Lower leg skin (tissue), 4 donors: ENCODE data around the gene KCTD21. TPM values are rescaled to one million over a fixed set of nuclear protein-coding genes. Genes with fewer than 3 reads are reported as not detected.

Source experiments
- DNase-seq, 2 donors: peaks; one replicate each; pipeline ENCODE4 v3.0.0-alpha.2; 2019; ENCODE audit warnings: low spot score in 2 of 2
- H3K4me3 ChIP-seq: fragments of 200-600 bp; sonication (generic); 2 replicates; pipeline ENCODE4 v1.5.1; 2017; ENCODE audit warnings: mild to moderate bottlenecking, low read depth; ENCODE audit not compliant: poor library complexity, severe bottlenecking
- CTCF ChIP-seq, 3 donors: fragments of 450-650 bp; IDR thresholded peaks; one replicate each; pipeline ENCODE4 v1.5.1; 2016; ENCODE audit warnings: antibody characterized with exemption in 3 of 3, mild to moderate bottlenecking in 3 of 3, moderate library complexity in 2 of 3
- POLR2A ChIP-seq, 2 donors: fragments of 450-650 bp; IDR thresholded peaks; one replicate each; pipeline ENCODE4 v1.6.1; 2016 to 2017; ENCODE audit warnings: antibody characterized with exemption in 2 of 2, mild to moderate bottlenecking in 1 of 2, moderate library complexity in 1 of 2
- WGBS, 2 donors: methylation state at CpG; one replicate each; pipeline ENCODE4 v1.1.5; 2018; 5-methylcytosine and 5-hydroxymethylcytosine counted together
- intact Hi-C: fragments of 100-400 bp; cut with DNase I; formaldehyde crosslinking; loops from one replicate; pipeline ENCODE4 v1.15.0; 2023; ENCODE audit warnings: low total_unique reads
- total RNA-seq, 4 donors: library from RNA; depleted of rRNA; stranded (reverse); fragments of >200 nt; gene quantifications; one replicate each; pipeline ENCODE4 v1.1.0, GENCODE V29; 2016

Gene KCTD21
- total RNA-seq, 4 donors from 2014 or later: 3.8 to 17.0 (median 7.1) TPM

GRCh38 chr11:78164471-78164870, 24.0 kb downstream of the KCTD21 start:
- intact Hi-C loops: no loop called here
- TF ChIP-seq CTCF (IDR thresholded peaks at IDR 0.05): no peak
- TF ChIP-seq POLR2A (IDR thresholded peaks at IDR 0.05): no peak
- no peak for DNase-seq
- no peak overlapping the region for H3K4me3 ChIP-seq
- 87 to 98% methylated on average over 2 of the region's 2 CpGs for WGBS, 2 donors

- H3K4me3 ChIP-seq: no peak overlapping the region
- TF ChIP-seq POLR2A (IDR thresholded peaks at IDR 0.05) (no peak), CTCF (IDR thresholded peaks at IDR 0.05) (no peak)
- WGBS, 2 donors: 68 to 76% methylated on average over 2 of the region's 2 CpGs
- DNase-seq: no peak
- intact Hi-C loops: no loop called here
These were observed 24.6 kb downstream of the KCTD21 start for GRCh38 chr11:78163828-78164227.

- WGBS, 2 donors: 32 to 43% methylated on average over 5 of the region's 5 CpGs
- no peak overlapping the region for H3K4me3 ChIP-seq
- intact Hi-C loops: no loop called here
- DNase-seq: no peak
- TF ChIP-seq POLR2A (IDR thresholded peaks at IDR 0.05) (no peak), CTCF (IDR thresholded peaks at IDR 0.05) (no peak)
These were observed 26.5 kb downstream of the KCTD21 start for GRCh38 chr11:78161962-78162371.

GRCh38 chr11:78161346-78161745, 27.1 kb downstream of the KCTD21 start:
- H3K4me3 ChIP-seq: no peak overlapping the region
- intact Hi-C loops: no loop called here
- WGBS, 2 donors: 91 to 100% methylated on average over 2 of the region's 2 CpGs
- no peak for DNase-seq
- TF ChIP-seq POLR2A (IDR thresholded peaks at IDR 0.05) (no peak), CTCF (IDR thresholded peaks at IDR 0.05) (no peak)

GRCh38 chr11:78160557-78160956, 27.9 kb downstream of the KCTD21 start:
- no peak for DNase-seq
- 97 to 100% methylated on average over 1 of the region's 1 CpG for WGBS, 2 donors
- intact Hi-C loops: no loop called here
- no peak overlapping the region for H3K4me3 ChIP-seq
- TF ChIP-seq CTCF (IDR thresholded peaks at IDR 0.05): no peak
- no peak for TF ChIP-seq POLR2A (IDR thresholded peaks at IDR 0.05)

- intact Hi-C loops: no loop called here
- TF ChIP-seq CTCF (IDR thresholded peaks at IDR 0.05) (no peak), POLR2A (IDR thresholded peaks at IDR 0.05) (no peak)
- WGBS, 2 donors: 60 to 68% methylated on average over 6 of the region's 6 CpGs
- DNase-seq: no peak
- H3K4me3 ChIP-seq: no peak overlapping the region
These were observed 29.3 kb downstream of the KCTD21 start for GRCh38 chr11:78158987-78159652.
